H1 (cell line): ENCODE measurements around the gene C15orf62. TPM values are rescaled to one million over a fixed set of nuclear protein-coding genes. Genes with fewer than 3 reads are reported as not detected.
A peak's percentile ranks its signal among the peaks of the same experiment; 100 is the strongest.

Experiments
- CTCF ChIA-PET: fragments of 300-600 bp; sonication (Branson Sonifier 250); formaldehyde crosslinking; loops from one replicate; lab custom pipeline; 2021; ENCODE audit not compliant: partially characterized antibody; lab: Charles Lee
- POLR2A ChIA-PET: fragments of 300-600 bp; sonication (Branson Sonifier 250); formaldehyde crosslinking; loops from one replicate; lab custom pipeline; 2021; ENCODE audit warnings: inconsistent platforms; ENCODE audit not compliant: partially characterized antibody; lab: Charles Lee
- DNase-seq, 2 experiments: peaks; one replicate each; pipeline versions ENCODE4 v3.0.0 to v3.0.0-alpha.2; 2010 to 2022; ENCODE audit warnings: low spot score in 2 of 2, low read depth in 1 of 2, mixed read lengths in 1 of 2
- FAIRE-seq: peaks from 2 replicates; lab custom pipeline; 2011; peaks lifted over from hg19 to GRCh38; lab: Jason Lieb, UNC
- H2AFZ ChIP-seq: 2 replicates; pipeline ENCODE4 v1.8.1; 2012; ENCODE audit warnings: low read length, inconsistent platforms
- H2AK5ac ChIP-seq: 2 replicates; pipeline ENCODE4 v1.6.1; 2013; ENCODE audit warnings: low read depth, low read length
- H2BK120ac ChIP-seq: replicated peaks from 2 replicates; pipeline ENCODE3; 2013; ENCODE audit warnings: low read depth, low read length, inconsistent platforms
- H2BK12ac ChIP-seq: 2 replicates; pipeline ENCODE4 v1.6.1; 2013; ENCODE audit warnings: low read depth, low read length
- H2BK15ac ChIP-seq: 2 replicates; pipeline ENCODE4 v1.6.1; 2013; ENCODE audit warnings: low read length
- H2BK20ac ChIP-seq: 2 replicates; pipeline ENCODE4 v1.6.1; 2013; ENCODE audit warnings: low read length
- H2BK5ac ChIP-seq: 2 replicates; pipeline ENCODE4 v1.6.1; 2013; ENCODE audit warnings: low read depth, low read length
- H3K14ac ChIP-seq: 2 replicates; pipeline ENCODE4 v1.6.1; 2013; ENCODE audit warnings: inconsistent platforms; ENCODE audit not compliant: insufficient read length
- H3K18ac ChIP-seq: 2 replicates; pipeline ENCODE4 v1.6.1; 2013; ENCODE audit warnings: low read length; ENCODE audit errors: extremely low read depth
- H3K23ac ChIP-seq: 2 replicates; pipeline ENCODE4 v1.6.1; 2013; ENCODE audit warnings: inconsistent platforms; ENCODE audit not compliant: insufficient read length
- H3K23me2 ChIP-seq: 2 replicates; pipeline ENCODE4 v1.6.1; 2013; ENCODE audit warnings: low read depth, low read length
- H3K27ac ChIP-seq: 2 replicates; pipeline ENCODE4 v1.6.1; 2011; ENCODE audit warnings: low read depth, low read length, inconsistent platforms
- H3K27me3 ChIP-seq, 4 experiments: replicated peaks in 1 of 4; 1 replicate in 1 of 4; 2 replicates in 3 of 4; pipeline versions ENCODE4 v1.6.1 to v1.8.1; 2011 to 2013; ENCODE audit warnings: low read length in 3 of 4, mild to moderate bottlenecking in 3 of 4, inconsistent platforms in 2 of 4, mixed read lengths in 2 of 4, moderate library complexity in 1 of 4; ENCODE audit not compliant: control insufficient read depth in 3 of 4, insufficient read depth in 3 of 4; ENCODE audit errors: extremely low read depth in 1 of 4
- H3K36me3 ChIP-seq, 4 experiments: 2 replicates each; pipeline versions ENCODE4 v1.6.1 to v1.8.1; 2011 to 2013; ENCODE audit warnings: mild to moderate bottlenecking in 4 of 4, low read length in 3 of 4, moderate library complexity in 2 of 4, control low read depth in 1 of 4, inconsistent platforms in 1 of 4; ENCODE audit not compliant: insufficient read depth in 4 of 4, control insufficient read depth in 2 of 4
- H3K4ac ChIP-seq: replicated peaks from 2 replicates; pipeline ENCODE3; 2013; ENCODE audit warnings: low read length, low read depth, mixed read lengths, inconsistent platforms; ENCODE audit not compliant: insufficient read length
- H3K4me1 ChIP-seq, 4 experiments: replicated peaks in 1 of 4; 1 replicate in 1 of 4; 2 replicates in 3 of 4; pipeline versions ENCODE4 v1.6.1 to v1.8.1; 2011 to 2013; ENCODE audit warnings: low read length in 3 of 4, inconsistent platforms in 2 of 4, mixed read lengths in 1 of 4; ENCODE audit not compliant: insufficient read depth in 4 of 4, control insufficient read depth in 3 of 4
- H3K4me2 ChIP-seq, 2 experiments: 2 replicates each; pipeline versions ENCODE4 v1.6.1 to v1.8.1; 2011 to 2013; ENCODE audit warnings: low read depth in 2 of 2, low read length in 2 of 2, control low read depth in 1 of 2, inconsistent platforms in 1 of 2, mild to moderate bottlenecking in 1 of 2; ENCODE audit not compliant: insufficient read depth in 1 of 2
- H3K4me3 ChIP-seq, 4 experiments: fragments of 200-600, 300-600 bp in 1 of 4; sonication (generic), shearing (Covaris generic), sonication (Bioruptor Twin) in 1 of 4; 2 replicates each; pipeline versions ENCODE4 v1.5.1 to v1.8.1; 2011 to 2016; ENCODE audit warnings: low read length in 4 of 4, low read depth in 3 of 4, control low read depth in 2 of 4, inconsistent platforms in 2 of 4, mild to moderate bottlenecking in 2 of 4, mixed read lengths in 1 of 4, moderate library complexity in 1 of 4; ENCODE audit not compliant: insufficient read depth in 2 of 4; ENCODE audit errors: extremely low read depth in 1 of 4
- H3K56ac ChIP-seq: replicated peaks from 2 replicates; pipeline ENCODE3; 2013; ENCODE audit warnings: low read depth, mild to moderate bottlenecking, mixed read lengths, low read length, inconsistent platforms; ENCODE audit not compliant: insufficient read length
- H3K79me1 ChIP-seq: 2 replicates; pipeline ENCODE4 v1.6.1; 2013; ENCODE audit warnings: low read depth, low read length, control low read depth
- H3K79me2 ChIP-seq, 2 experiments: 2 replicates each; pipeline versions ENCODE4 v1.6.1 to v1.8.1; 2012 to 2013; ENCODE audit warnings: low read length in 2 of 2, mild to moderate bottlenecking in 2 of 2, inconsistent platforms in 1 of 2; ENCODE audit not compliant: insufficient read depth in 2 of 2, control insufficient read depth in 1 of 2
- H3K9ac ChIP-seq, 4 experiments: replicated peaks in 1 of 4; 1 replicate in 1 of 4; 2 replicates in 3 of 4; pipeline versions ENCODE4 v1.6.1 to v1.8.1; 2011 to 2013; ENCODE audit warnings: low read depth in 3 of 4, low read length in 3 of 4, control low read depth in 2 of 4, mild to moderate bottlenecking in 2 of 4, moderate library complexity in 2 of 4, inconsistent platforms in 1 of 4; ENCODE audit errors: extremely low read depth in 1 of 4
- H3K9me3 ChIP-seq, 2 experiments: 2 replicates each; pipeline versions ENCODE4 v1.6.1 to v1.8.1; 2012 to 2013; ENCODE audit warnings: mild to moderate bottlenecking in 2 of 2, moderate library complexity in 2 of 2, control low read depth in 1 of 2, inconsistent platforms in 1 of 2, low read depth in 1 of 2, low read length in 1 of 2, mixed read lengths in 1 of 2; ENCODE audit not compliant: insufficient read depth in 2 of 2
- H4K20me1 ChIP-seq, 2 experiments: replicated peaks in 1 of 2; 2 replicates each; pipeline versions ENCODE3 to v1.8.1; 2011 to 2013; ENCODE audit warnings: inconsistent platforms in 2 of 2, low read length in 2 of 2, mild to moderate bottlenecking in 1 of 2; ENCODE audit not compliant: insufficient read depth in 2 of 2, control insufficient read depth in 1 of 2
- H4K5ac ChIP-seq: 2 replicates; pipeline ENCODE4 v1.6.1; 2013; ENCODE audit warnings: low read length, low read depth, mixed read lengths, inconsistent platforms; ENCODE audit not compliant: insufficient read length
- H4K8ac ChIP-seq: 2 replicates; pipeline ENCODE4 v1.8.0; 2013; ENCODE audit warnings: mild to moderate bottlenecking, moderate library complexity, low read length, inconsistent platforms; ENCODE audit not compliant: insufficient read depth; ENCODE audit errors: extremely low read depth
- H4K91ac ChIP-seq: replicated peaks from 2 replicates; pipeline ENCODE3; 2013; ENCODE audit warnings: low read length, mixed read lengths, inconsistent platforms; ENCODE audit not compliant: insufficient read length
- CTBP2 ChIP-seq: IDR thresholded peaks from 2 replicates; pipeline ENCODE4 v1.7.0; 2011; ENCODE audit warnings: borderline replicate concordance, mild to moderate bottlenecking, moderate library complexity, mixed read lengths, low read length; ENCODE audit not compliant: insufficient read depth, insufficient read length
- RBBP5 ChIP-seq: IDR thresholded peaks from 2 replicates; pipeline ENCODE4 v1.7.1; 2012; ENCODE audit warnings: low read depth, mild to moderate bottlenecking, inconsistent platforms, low read length, moderate library complexity, borderline replicate concordance
- RNF2 ChIP-seq: fragments of 200-900, 300-1000 bp; sonication (generic); IDR thresholded peaks from 2 replicates; pipeline ENCODE4 v1.7.1; 2016; ENCODE audit warnings: borderline replicate concordance, low read depth, mild to moderate bottlenecking, antibody characterized with exemption, low read length; ENCODE audit not compliant: poor library complexity, severe bottlenecking; ENCODE audit errors: missing control alignments
- SIN3A ChIP-seq, 2 experiments: IDR thresholded peaks in 1 of 2; conservative IDR thresholded peaks in 1 of 2; 2 replicates each; pipeline ENCODE4 v1.6.1; 2011 to 2012; ENCODE audit warnings: low read length in 2 of 2, improper control_type of control experiment in 1 of 2, low read depth in 1 of 2, mild to moderate bottlenecking in 1 of 2
- SIX5 ChIP-seq: IDR thresholded peaks from 2 replicates; pipeline ENCODE4 v1.6.1; 2011; ENCODE audit warnings: mild to moderate bottlenecking, low read depth, low read length
- WGBS, 2 experiments: shearing (Covaris generic) in 1 of 2; methylation state at CpG; one replicate each; pipeline versions ENCODE4 v1.1.6 to v1.1.7; 2013 to 2015; ENCODE audit warnings: low lambda C conversion rate in 2 of 2, mixed read lengths in 2 of 2, inconsistent platforms in 1 of 2, low coverage in 1 of 2, missing lambda C conversion rate in 1 of 2; ENCODE audit not compliant: insufficient replicate concordance in 2 of 2, insufficient coverage in 1 of 2, insufficient read length in 1 of 2; ENCODE audit errors: extremely low coverage in 1 of 2, missing lambda C conversion rate in 1 of 2; 5-methylcytosine and 5-hydroxymethylcytosine counted together
- polyA plus RNA-seq, 7 experiments: library from polyadenylated mRNA; depleted of rRNA in 3 of 7; stranded (reverse) in 5 of 7; unstranded in 2 of 7; fragments of >200 nt in 5 of 7; fragments of 200-250 nt in 2 of 7; gene quantifications; 1 replicate in 5 of 7; 2 replicates in 1 of 7; 4 replicates in 1 of 7; pipeline versions ENCODE4 v1.2.1 to v1.2.3, GENCODE V29; 2011 to 2013; ENCODE audit warnings: missing spikeins in 2 of 7, mixed read lengths in 2 of 7
- total RNA-seq: library from RNA; stranded (reverse); fragmentation: NEBNext Ultra II Directional; extraction: Animal tissue kit (Norgen Biotek cat#: 25700); gene quantifications from 2 replicates; pipeline ENCODE4 v1.2.1, GENCODE V29; 2021
- TF ChIP-seq, protein P1 (sequence below), 3 experiments: IDR thresholded peaks; 1 replicate in 2 of 3; 2 replicates in 1 of 3; pipeline versions ENCODE4 v1.5.1 to v1.6.1; 2011; ENCODE audit warnings: low read length in 3 of 3, mild to moderate bottlenecking in 3 of 3, inconsistent platforms in 2 of 3, low read depth in 1 of 3, moderate library complexity in 1 of 3; ENCODE audit not compliant: insufficient read depth in 1 of 3; ENCODE audit errors: control extremely low read depth in 1 of 3

Gene C15orf62
- total and polyA plus RNA-seq, 2 of the 8 experiments (the other 6 are each of a cell fraction or from before 2014, with no cell fraction given), result 0.06 to 0.56 TPM

DNA sequence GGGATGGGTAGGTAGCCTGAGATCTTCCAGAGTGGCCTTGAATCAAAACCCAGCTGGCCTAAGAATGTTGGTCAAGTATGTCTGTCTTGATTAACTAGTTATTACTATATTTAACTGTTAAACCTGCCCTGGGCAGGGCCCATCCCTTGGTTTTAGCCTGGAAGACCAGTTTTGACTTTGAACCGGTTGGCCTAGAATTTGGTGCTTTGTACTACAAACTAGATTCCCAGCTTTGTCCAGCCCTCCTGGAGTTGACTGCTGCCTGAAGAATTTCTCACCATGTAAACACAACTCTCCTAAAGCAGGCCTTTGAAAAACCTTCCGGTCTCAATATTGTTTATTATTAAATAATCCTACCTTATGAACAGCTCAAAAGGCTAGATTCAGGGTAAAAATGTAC is 16.0 kb downstream of the C15orf62 start:
- 94% methylated on average over 2 of the region's 2 CpGs; no CpG with 5 or more reads in 1 of the 2 experiments for WGBS, 2 experiments
- Histone ChIP-seq H2AFZ (no peak overlapping the region), H4K5ac (no peak overlapping the region), H3K4ac (no peak overlapping the region), H3K23ac (no peak overlapping the region), H3K79me1 (peaks cover 4% of the 10 kb centered on the region), H3K27ac (no peak overlapping the region; the same call in 1 of the 2 replicates), H3K9ac (no peak overlapping the region), H3K9me3 (no peaks in the 10 kb centered on the region), H2AK5ac (no peak overlapping the region; the same call in 1 of the 2 replicates), H2BK12ac (peak overlapping the region; percentile 90; the same call in 1 of the 2 replicates), H3K56ac (no peak overlapping the region), H3K14ac (no peak overlapping the region), H3K23me2 (no peaks in the 10 kb centered on the region; the same call in 1 of the 2 replicates), H3K27me3 (no peaks in the 10 kb centered on the region), H3K18ac (no peak overlapping the region), H2BK120ac (no peak overlapping the region), H2BK5ac (no peak overlapping the region), H2BK15ac (no peak overlapping the region), H3K4me2 (no peak overlapping the region), H4K20me1 (peaks cover 2 to 7% of the 10 kb centered on the region in 2 experiments), H4K8ac (no peak overlapping the region), H3K4me3 (no peak overlapping the region), H2BK20ac (no peak overlapping the region), H3K4me1 (peaks cover 19 to 38% (median 20%) of the 10 kb centered on the region in 4 experiments), H3K79me2 (peaks cover 0 to 14% of the 10 kb centered on the region in 2 experiments; a peak in 3 of 4 replicates), H3K36me3 (no peaks in the 10 kb centered on the region), H4K91ac (no peak overlapping the region)
- FAIRE-seq, result no peak
- TF ChIP-seq, protein P1, sequence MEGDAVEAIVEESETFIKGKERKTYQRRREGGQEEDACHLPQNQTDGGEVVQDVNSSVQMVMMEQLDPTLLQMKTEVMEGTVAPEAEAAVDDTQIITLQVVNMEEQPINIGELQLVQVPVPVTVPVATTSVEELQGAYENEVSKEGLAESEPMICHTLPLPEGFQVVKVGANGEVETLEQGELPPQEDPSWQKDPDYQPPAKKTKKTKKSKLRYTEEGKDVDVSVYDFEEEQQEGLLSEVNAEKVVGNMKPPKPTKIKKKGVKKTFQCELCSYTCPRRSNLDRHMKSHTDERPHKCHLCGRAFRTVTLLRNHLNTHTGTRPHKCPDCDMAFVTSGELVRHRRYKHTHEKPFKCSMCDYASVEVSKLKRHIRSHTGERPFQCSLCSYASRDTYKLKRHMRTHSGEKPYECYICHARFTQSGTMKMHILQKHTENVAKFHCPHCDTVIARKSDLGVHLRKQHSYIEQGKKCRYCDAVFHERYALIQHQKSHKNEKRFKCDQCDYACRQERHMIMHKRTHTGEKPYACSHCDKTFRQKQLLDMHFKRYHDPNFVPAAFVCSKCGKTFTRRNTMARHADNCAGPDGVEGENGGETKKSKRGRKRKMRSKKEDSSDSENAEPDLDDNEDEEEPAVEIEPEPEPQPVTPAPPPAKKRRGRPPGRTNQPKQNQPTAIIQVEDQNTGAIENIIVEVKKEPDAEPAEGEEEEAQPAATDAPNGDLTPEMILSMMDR (IDR thresholded peaks at IDR 0.05; ENCODE audit: control extremely low read depth in 1 of 3, insufficient read depth in 1 of 3, low read depth in 1 of 3, low read length in 3 of 3), result no peak
- no peak for TF ChIP-seq CTBP2
- TF ChIP-seq SIX5, result no peak
- TF ChIP-seq RBBP5, result no peak
- TF ChIP-seq RNF2, result no peak
- TF ChIP-seq SIN3A (conservative IDR thresholded peaks at IDR 0.05 in 1 of 2, IDR thresholded peaks at IDR 0.05 in 1 of 2; ENCODE audit: low read depth in 1 of 2, low read length in 2 of 2), result no peak
- POLR2A ChIA-PET, result interaction anchor here (0.6 to 2.7 kb wide), 9 partner anchors 9 to 167 kb away, joined by 3 to 9 read pairs (median 4); partner anchors contain the start of genes C15orf62, CHAC1, DLL4 and DNAJC17
- DNase-seq, result no peak
- CTCF ChIA-PET, result interaction anchor here (1.1 to 12.9 kb wide), 20 partner anchors 8 to 120 kb away, joined by 3 to 184 read pairs (median 6); partner anchors contain the start of genes C15orf62, GCHFR, RHOV and SPINT1
